Peyer's patch (tissue), 4 donors: ENCODE data around the gene TTC34.

Source experiments
- CTCF ChIP-seq, 6 experiments: fragments of 450-650 bp in 4 of 6; fragments of 200-600 bp in 2 of 6; sonication (generic) in 1 of 6; IDR thresholded peaks; one replicate each; pipeline ENCODE4 v1.5.1; 2017 to 2019; ENCODE audit warnings: antibody characterized with exemption in 6 of 6, mild to moderate bottlenecking in 3 of 6, moderate library complexity in 1 of 6
- POLR2A ChIP-seq, 2 donors: fragments of 450-650 bp; IDR thresholded peaks; one replicate each; pipeline ENCODE4 v1.5.1; 2017; ENCODE audit warnings: antibody characterized with exemption in 2 of 2, mild to moderate bottlenecking in 2 of 2, moderate library complexity in 2 of 2

- TF ChIP-seq CTCF (IDR thresholded peaks at IDR 0.05) (no peak), POLR2A (IDR thresholded peaks at IDR 0.05) (no peak)
Observed at GRCh38 chr1:2607641-2608091, 193.8 kb downstream of the TTC34 start.
